ENCODE data around the gene SERPINB10.
"Not testable (repeated sequence)": the region's sequence is repeated elsewhere in the genome, so short reads cannot be mapped to it uniquely, and the experiment has no call there.

SERPINB10 gene

GRCh38 chr18:63922049-63922448, 14.3 kb downstream of the SERPINB10 start:
- peaks cover 7% of the 10 kb centered on the region for H3K27me3 Mint-ChIP-seq (ENCODE audit: low read depth, poor library complexity)
- no peak overlapping the region for H3K27ac Mint-ChIP-seq
- no peak for DNase-seq
- H3K36me3 Mint-ChIP-seq (ENCODE audit: low read depth) = no peaks in the 10 kb centered on the region
- no peaks in the 10 kb centered on the region for H3K9me3 Mint-ChIP-seq
- no peak overlapping the region for H3K4me3 Mint-ChIP-seq
- no peaks in the 10 kb centered on the region for H3K4me1 Mint-ChIP-seq
- no peak for TF ChIP-seq CTCF (IDR thresholded peaks at IDR 0.05)

GRCh38 chr18:63924551-63924950, 16.8 kb downstream of the SERPINB10 start:
- DNase-seq = no peak
- Mint-ChIP-seq H3K27me3 (ENCODE audit: low read depth, poor library complexity) (peaks cover 4% of the 10 kb centered on the region), H3K36me3 (ENCODE audit: low read depth) (no peaks in the 10 kb centered on the region), H3K27ac (no peak overlapping the region), H3K4me1 (no peaks in the 10 kb centered on the region), H3K9me3 (no peaks in the 10 kb centered on the region), H3K4me3 (no peak overlapping the region)
- TF ChIP-seq CTCF (IDR thresholded peaks at IDR 0.05) = no peak

GRCh38 chr18:63928331-63928730, 20.6 kb downstream of the SERPINB10 start:
- DNase-seq = no peak

GRCh38 chr18:63929369-63929768, 21.6 kb downstream of the SERPINB10 start:
- H3K36me3 Mint-ChIP-seq (ENCODE audit: low read depth); H3K9me3 Mint-ChIP-seq; H3K4me3 Mint-ChIP-seq; H3K27me3 Mint-ChIP-seq (ENCODE audit: low read depth, poor library complexity); H3K27ac Mint-ChIP-seq; H3K4me1 Mint-ChIP-seq; DNase-seq: not testable (repeated sequence)

More at GRCh38 chr18:63928331-63928730, 20.6 kb downstream of the SERPINB10 start:
- no peak for TF ChIP-seq CTCF (IDR thresholded peaks at IDR 0.05)
- no peak overlapping the region for H3K27ac Mint-ChIP-seq
- H3K36me3 Mint-ChIP-seq (ENCODE audit: low read depth) = no peaks in the 10 kb centered on the region
- H3K4me1 Mint-ChIP-seq = no peaks in the 10 kb centered on the region
- H3K4me3 Mint-ChIP-seq = no peak overlapping the region
- H3K9me3 Mint-ChIP-seq = no peaks in the 10 kb centered on the region
- H3K27me3 Mint-ChIP-seq (ENCODE audit: low read depth, poor library complexity) = peaks cover 5% of the 10 kb centered on the region

- Mint-ChIP-seq H3K9me3 (no peaks in the 10 kb centered on the region), H3K36me3 (ENCODE audit: low read depth) (no peaks in the 10 kb centered on the region), H3K27ac (no peak overlapping the region), H3K27me3 (ENCODE audit: low read depth, poor library complexity) (peaks cover 5% of the 10 kb centered on the region), H3K4me1 (no peaks in the 10 kb centered on the region), H3K4me3 (no peak overlapping the region)
- TF ChIP-seq CTCF (IDR thresholded peaks at IDR 0.05) = no peak
- no peak for DNase-seq
Observed at GRCh38 chr18:63930773-63931354, 23.1 kb downstream of the SERPINB10 start.

- DNase-seq = peak; percentile 86
- peak; percentile 70 for TF ChIP-seq CTCF (IDR thresholded peaks at IDR 0.05)
- peaks cover 9% of the 10 kb centered on the region for H3K27me3 Mint-ChIP-seq (ENCODE audit: low read depth, poor library complexity)
- no peaks in the 10 kb centered on the region for H3K36me3 Mint-ChIP-seq (ENCODE audit: low read depth)
- H3K4me1 Mint-ChIP-seq = no peaks in the 10 kb centered on the region
- H3K27ac Mint-ChIP-seq = no peak overlapping the region
- peak overlapping the region; percentile 86 for H3K4me3 Mint-ChIP-seq
- H3K9me3 Mint-ChIP-seq = no peaks in the 10 kb centered on the region
Observed at GRCh38 chr18:63936156-63936931, 28.6 kb downstream of the SERPINB10 start.
